GM23338 (cell line): ENCODE measurements around the gene GPR31. TPM values are rescaled to one million over a fixed set of nuclear protein-coding genes. Genes with fewer than 3 reads are reported as not detected.
"Not testable (repeated sequence)": the region's sequence is repeated elsewhere in the genome, so short reads cannot be mapped to it uniquely, and the experiment has no call there.

ENCODE experiments used
- ATAC-seq: fragments of 200-7000 bp; cut with Tn5 transposase; 3 replicates; pipeline ENCODE4 v1.9.1; 2020
- DNase-seq: peaks from one replicate; pipeline ENCODE4 v3.0.0-alpha.2; 2015; ENCODE audit warnings: low spot score
- H2AFZ ChIP-seq: fragments of 200-600 bp; sonication (generic); 2 replicates; pipeline ENCODE4 v1.8.0; 2016; ENCODE audit warnings: antibody characterized with exemption, mild to moderate bottlenecking, moderate library complexity
- H3F3A ChIP-seq: fragments of 200-600 bp; sonication (generic); replicated peaks from 2 replicates; pipeline ENCODE4 v1.8.0; 2017; ENCODE audit warnings: antibody characterized with exemption, mixed run types, low read depth
- H3K27ac ChIP-seq: fragments of 200-600 bp; sonication (generic); 2 replicates; pipeline ENCODE4 v1.6.1; 2016; ENCODE audit warnings: low read depth
- H3K27me3 ChIP-seq: fragments of 200-600 bp; sonication (generic); 2 replicates; pipeline ENCODE4 v1.8.0; 2016; ENCODE audit warnings: mild to moderate bottlenecking, mixed run types, moderate library complexity; ENCODE audit not compliant: insufficient read depth
- H3K36me3 ChIP-seq: fragments of 200-600 bp; sonication (generic); 2 replicates; pipeline ENCODE4 v1.8.0; 2016; ENCODE audit warnings: mild to moderate bottlenecking; ENCODE audit not compliant: insufficient read depth
- H3K4me1 ChIP-seq: fragments of 200-600 bp; sonication (generic); 2 replicates; pipeline ENCODE4 v1.8.0; 2016; ENCODE audit warnings: mild to moderate bottlenecking, moderate library complexity; ENCODE audit not compliant: insufficient read depth
- H3K4me2 ChIP-seq: fragments of 200-600 bp; sonication (generic); 2 replicates; pipeline ENCODE4 v1.7.1; 2017; ENCODE audit warnings: mixed run types
- H3K4me3 ChIP-seq: fragments of 200-600 bp; sonication (generic); 2 replicates; pipeline ENCODE4 v1.6.1; 2016; ENCODE audit warnings: mixed run types
- H3K79me2 ChIP-seq: fragments of 200-600 bp; sonication (generic); replicated peaks from 2 replicates; pipeline ENCODE4 v1.8.0; 2017; ENCODE audit warnings: mild to moderate bottlenecking; ENCODE audit not compliant: insufficient read depth
- H3K9me2 ChIP-seq: fragments of 200-600 bp; sonication (generic); 2 replicates; pipeline ENCODE4 v1.8.0; 2017; ENCODE audit not compliant: insufficient read depth
- H4K20me1 ChIP-seq: fragments of 200-600 bp; sonication (generic); replicated peaks from 2 replicates; pipeline ENCODE4 v1.8.0; 2017; ENCODE audit warnings: mild to moderate bottlenecking; ENCODE audit not compliant: insufficient read depth
- H3K27ac Mint-ChIP-seq: 2 replicates; pipeline ENCODE4 v1.8.0; 2020; ENCODE audit warnings: inconsistent platforms, mild to moderate bottlenecking, moderate library complexity, mixed read lengths
- H3K27me3 Mint-ChIP-seq: 3 replicates; pipeline ENCODE4 v1.8.0; 2022; ENCODE audit warnings: low read depth, mild to moderate bottlenecking, moderate library complexity, mixed read lengths, inconsistent platforms; ENCODE audit not compliant: insufficient read depth, poor library complexity
- H3K36me3 Mint-ChIP-seq: 3 replicates; pipeline ENCODE4 v1.8.0; 2021; ENCODE audit warnings: low read depth, mild to moderate bottlenecking, inconsistent platforms, moderate library complexity, mixed read lengths
- H3K4me1 Mint-ChIP-seq: 3 replicates; pipeline ENCODE4 v1.8.0; 2020; ENCODE audit warnings: mild to moderate bottlenecking, inconsistent platforms, mixed read lengths
- H3K4me3 Mint-ChIP-seq: 3 replicates; pipeline ENCODE4 v1.8.0; 2021; ENCODE audit warnings: moderate library complexity, mild to moderate bottlenecking, inconsistent platforms, mixed read lengths
- H3K9me3 Mint-ChIP-seq: 3 replicates; pipeline ENCODE4 v1.8.0; 2020; ENCODE audit warnings: moderate library complexity, mild to moderate bottlenecking, inconsistent platforms, mixed read lengths
- polyA plus RNA-seq: library from polyadenylated mRNA; unstranded; fragments of >200 nt; fragmentation: Nextera tagmentation; extraction: Ambion mirVana; gene quantifications from 2 replicates; pipeline ENCODE4 v1.2.1, GENCODE V29; 2016
- total RNA-seq: library from RNA; depleted of rRNA; stranded (reverse); fragments of >200 nt; shearing (Covaris generic); gene quantifications from 2 replicates; pipeline ENCODE4 v1.2.3, GENCODE V29; 2014
- TF ChIP-seq, protein P1 (sequence below), 2 experiments: fragments of 200-600 bp in 1 of 2; sonication (generic) in 1 of 2; conservative IDR thresholded peaks; 2 replicates each; pipeline versions ENCODE4 v1.5.1 to v1.6.1; 2016 to 2017; ENCODE audit warnings: antibody characterized with exemption in 2 of 2, low read depth in 2 of 2, mild to moderate bottlenecking in 2 of 2, moderate library complexity in 1 of 2

GPR31 gene
- total and polyA plus RNA-seq, 2 experiments from 2014 or later, result not detected

GRCh38 chr6:167187275-167187674 is 29.5 kb upstream of the GPR31 start:
- H3K4me1 Mint-ChIP-seq, ATAC-seq, H3K4me2 ChIP-seq, H4K20me1 ChIP-seq, H3K36me3 Mint-ChIP-seq, H3K4me1 ChIP-seq, H3K36me3 ChIP-seq, H2AFZ ChIP-seq, H3K9me2 ChIP-seq, H3K27me3 ChIP-seq, DNase-seq, H3K27ac ChIP-seq, H3K4me3 ChIP-seq, H3K4me3 Mint-ChIP-seq, H3K79me2 ChIP-seq, H3K27ac Mint-ChIP-seq, H3F3A ChIP-seq, H3K27me3 Mint-ChIP-seq: not testable (repeated sequence)
- H3K9me3 Mint-ChIP-seq, result peaks cover 12% of the 10 kb centered on the region; the same call in 2 of the 3 replicates

GRCh38 chr6:167185101-167185500 is 27.3 kb upstream of the GPR31 start:
- DNase-seq, result not testable (repeated sequence)

DNA sequence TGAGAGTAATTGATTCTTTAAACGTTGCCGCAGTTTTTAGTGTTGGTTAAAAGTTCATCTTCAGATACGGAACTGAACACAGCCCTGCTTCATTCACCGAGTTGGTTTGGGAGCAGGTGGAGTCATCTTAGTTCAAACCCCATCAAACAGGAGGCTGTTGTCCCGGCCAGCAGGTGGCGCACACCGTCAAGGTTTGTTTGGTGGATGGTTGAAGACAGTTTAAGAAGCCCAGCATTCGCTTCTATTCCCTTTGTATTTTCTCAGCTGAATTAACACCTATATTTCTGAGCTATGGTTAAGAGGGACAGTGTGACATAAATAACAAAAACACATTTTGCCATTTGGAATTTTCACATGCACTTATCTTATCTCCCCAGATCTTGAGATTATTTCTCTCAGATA is 25.1 kb upstream of the GPR31 start:
- H3K27ac Mint-ChIP-seq, H4K20me1 ChIP-seq, H3K27me3 ChIP-seq, H3K4me2 ChIP-seq, H3K79me2 ChIP-seq, H3K4me3 Mint-ChIP-seq, H3K4me1 ChIP-seq, H3K4me3 ChIP-seq, H3K36me3 ChIP-seq, H2AFZ ChIP-seq, H3F3A ChIP-seq, H3K9me2 ChIP-seq, H3K27me3 Mint-ChIP-seq, H3K4me1 Mint-ChIP-seq, H3K9me3 Mint-ChIP-seq, H3K36me3 Mint-ChIP-seq, DNase-seq, H3K27ac ChIP-seq: not testable (repeated sequence)
- TF ChIP-seq, protein P1, sequence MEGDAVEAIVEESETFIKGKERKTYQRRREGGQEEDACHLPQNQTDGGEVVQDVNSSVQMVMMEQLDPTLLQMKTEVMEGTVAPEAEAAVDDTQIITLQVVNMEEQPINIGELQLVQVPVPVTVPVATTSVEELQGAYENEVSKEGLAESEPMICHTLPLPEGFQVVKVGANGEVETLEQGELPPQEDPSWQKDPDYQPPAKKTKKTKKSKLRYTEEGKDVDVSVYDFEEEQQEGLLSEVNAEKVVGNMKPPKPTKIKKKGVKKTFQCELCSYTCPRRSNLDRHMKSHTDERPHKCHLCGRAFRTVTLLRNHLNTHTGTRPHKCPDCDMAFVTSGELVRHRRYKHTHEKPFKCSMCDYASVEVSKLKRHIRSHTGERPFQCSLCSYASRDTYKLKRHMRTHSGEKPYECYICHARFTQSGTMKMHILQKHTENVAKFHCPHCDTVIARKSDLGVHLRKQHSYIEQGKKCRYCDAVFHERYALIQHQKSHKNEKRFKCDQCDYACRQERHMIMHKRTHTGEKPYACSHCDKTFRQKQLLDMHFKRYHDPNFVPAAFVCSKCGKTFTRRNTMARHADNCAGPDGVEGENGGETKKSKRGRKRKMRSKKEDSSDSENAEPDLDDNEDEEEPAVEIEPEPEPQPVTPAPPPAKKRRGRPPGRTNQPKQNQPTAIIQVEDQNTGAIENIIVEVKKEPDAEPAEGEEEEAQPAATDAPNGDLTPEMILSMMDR (conservative IDR thresholded peaks at IDR 0.05; ENCODE audit: low read depth in 2 of 2), result peak in 1 of 2 experiments; percentile 32; a peak in 2 of 4 replicates
- peak; percentile 94 for ATAC-seq

More at GRCh38 chr6:167185101-167185500, 27.3 kb upstream of the GPR31 start:
- not testable (repeated sequence) for H2AFZ ChIP-seq, H3K27me3 Mint-ChIP-seq, H3K4me1 Mint-ChIP-seq, H3K27ac Mint-ChIP-seq, H3K27me3 ChIP-seq, H3K9me3 Mint-ChIP-seq, H3K4me2 ChIP-seq, H3K27ac ChIP-seq, H3K9me2 ChIP-seq, H3K36me3 Mint-ChIP-seq, H3K4me1 ChIP-seq, H3K4me3 ChIP-seq, H3F3A ChIP-seq, H3K36me3 ChIP-seq, H4K20me1 ChIP-seq, H3K4me3 Mint-ChIP-seq, ATAC-seq, H3K79me2 ChIP-seq

DNA sequence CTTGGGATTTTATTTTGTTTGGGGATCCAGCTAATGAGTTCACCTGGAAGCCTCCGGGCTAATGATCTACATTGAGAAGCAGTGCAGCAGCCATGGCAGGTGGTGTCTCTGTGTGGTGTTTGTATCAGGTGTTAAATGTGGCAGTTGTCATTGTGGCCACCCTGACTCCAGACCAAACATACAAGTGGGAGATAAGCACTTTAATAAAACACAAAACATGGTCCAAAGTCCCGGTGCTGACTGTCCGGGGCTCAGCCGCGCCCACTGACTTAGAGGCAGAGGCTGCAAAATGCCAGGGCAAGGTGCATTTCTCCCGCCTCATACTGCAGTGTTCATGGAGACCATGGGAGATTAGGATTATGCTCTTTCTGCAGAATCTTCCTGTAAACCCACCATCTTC is 23.6 kb upstream of the GPR31 start:
- DNase-seq, H3K36me3 Mint-ChIP-seq, H3K4me1 Mint-ChIP-seq, H4K20me1 ChIP-seq, H3K36me3 ChIP-seq, H3K27me3 ChIP-seq, H2AFZ ChIP-seq, H3K4me3 ChIP-seq, ATAC-seq, H3K27ac Mint-ChIP-seq, H3K27me3 Mint-ChIP-seq, H3K4me2 ChIP-seq, H3K27ac ChIP-seq, H3F3A ChIP-seq, H3K4me3 Mint-ChIP-seq, H3K9me2 ChIP-seq, H3K4me1 ChIP-seq, H3K79me2 ChIP-seq, H3K9me3 Mint-ChIP-seq: not testable (repeated sequence)

- not testable (repeated sequence) for H3K27me3 Mint-ChIP-seq, H3K4me1 Mint-ChIP-seq, H3K36me3 Mint-ChIP-seq, H3K9me3 Mint-ChIP-seq, H4K20me1 ChIP-seq, H3K9me2 ChIP-seq, H3K4me3 ChIP-seq, H3K4me1 ChIP-seq, H3F3A ChIP-seq, H3K4me2 ChIP-seq, H3K27me3 ChIP-seq, H3K79me2 ChIP-seq, H3K27ac Mint-ChIP-seq, H3K4me3 Mint-ChIP-seq, H3K27ac ChIP-seq, H2AFZ ChIP-seq, DNase-seq, ATAC-seq, H3K36me3 ChIP-seq
Measured at GRCh38 chr6:167180086-167180485, 22.3 kb upstream of the GPR31 start.

GRCh38 chr6:167178896-167179655 is 21.3 kb upstream of the GPR31 start:
- not testable (repeated sequence) for H3F3A ChIP-seq, H3K4me2 ChIP-seq, H3K4me1 ChIP-seq, DNase-seq, H3K36me3 ChIP-seq, H3K27me3 ChIP-seq, H3K9me3 Mint-ChIP-seq, H2AFZ ChIP-seq, H3K4me3 ChIP-seq, H4K20me1 ChIP-seq, H3K27ac Mint-ChIP-seq, H3K79me2 ChIP-seq, H3K36me3 Mint-ChIP-seq, H3K4me1 Mint-ChIP-seq, H3K27ac ChIP-seq, H3K4me3 Mint-ChIP-seq, H3K9me2 ChIP-seq, H3K27me3 Mint-ChIP-seq
- ATAC-seq, result peak; percentile 13; the same call in 2 of the 3 replicates
